A204.1 (cell line): ENCODE measurements around the gene FCGR3A.
A peak's percentile ranks its signal among the peaks of the same experiment; 100 is the strongest.

ENCODE experiments used
- FAIRE-seq: peaks from 2 replicates; lab custom pipeline; 2012; peaks lifted over from hg19 to GRCh38; lab: Jason Lieb, UNC

The FCGR3A gene

GRCh38 chr1:161499099-161500039 is 50.2 kb downstream of the FCGR3A start:
- no peak for FAIRE-seq

- FAIRE-seq = no peak
Measured at GRCh38 chr1:161498646-161499045, 51.0 kb downstream of the FCGR3A start.

GRCh38 chr1:161497961-161498360 is 51.7 kb downstream of the FCGR3A start:
- no peak for FAIRE-seq

- peak; percentile 23 for FAIRE-seq
Measured at GRCh38 chr1:161495490-161495889, 54.1 kb downstream of the FCGR3A start.

- FAIRE-seq = no peak
Measured at GRCh38 chr1:161494091-161494735, 55.4 kb downstream of the FCGR3A start.

- FAIRE-seq = no peak
Measured at GRCh38 chr1:161492827-161493226, 56.8 kb downstream of the FCGR3A start.
